SK-N-SH (cell line): ENCODE results near the gene ERICH3. TPM values are rescaled to one million over a fixed set of nuclear protein-coding genes. Genes with fewer than 3 reads are reported as not detected.

ENCODE experiments used
- CTCF ChIA-PET: fragments of 300-600, 350-600 bp; formaldehyde crosslinking; extraction: SDS; loops from one replicate; lab custom pipeline; 2021; lab: Yijun Ruan, JAX
- POLR2A ChIA-PET: fragments of 350-600 bp; sonication (Branson Sonifier 250); formaldehyde crosslinking; extraction: SDS; loops from one replicate; lab custom pipeline; 2020; ENCODE audit warnings: antibody characterized with exemption, inconsistent platforms; lab: Yijun Ruan, JAX
- DNase-seq: peaks from one replicate; pipeline ENCODE4 v3.0.0; 2012
- H2AFZ ChIP-seq: fragments of 200-600 bp; sonication (generic); 2 replicates; pipeline ENCODE4 v1.8.1; 2016; ENCODE audit warnings: antibody characterized with exemption, mild to moderate bottlenecking, low read depth
- H3F3A ChIP-seq: fragments of 200-600 bp; sonication (generic); replicated peaks from 2 replicates; pipeline ENCODE3; 2016; ENCODE audit warnings: antibody characterized with exemption, mild to moderate bottlenecking; ENCODE audit not compliant: insufficient read depth
- H3K27ac ChIP-seq, 2 experiments: fragments of 200-500 bp in 1 of 2; fragments of 200-600 bp in 1 of 2; sonication (Bioruptor generic) in 1 of 2; sonication (generic), shearing (Covaris generic) in 1 of 2; 2 replicates each; pipeline versions ENCODE4 v1.5.1 to v1.6.1; 2014 to 2016; ENCODE audit warnings: low read depth in 2 of 2, inconsistent platforms in 1 of 2, low read length in 1 of 2, mild to moderate bottlenecking in 1 of 2, mixed read lengths in 1 of 2
- H3K27me3 ChIP-seq: fragments of 200-600 bp; sonication (generic), shearing (Covaris generic); 2 replicates; pipeline ENCODE4 v1.6.1; 2016; ENCODE audit warnings: mixed run types; ENCODE audit not compliant: insufficient read depth
- H3K36me3 ChIP-seq, 2 experiments: fragments of 200-500 bp in 1 of 2; fragments of 200-600 bp in 1 of 2; sonication (Bioruptor generic) in 1 of 2; sonication (generic) in 1 of 2; replicated peaks in 1 of 2; 2 replicates each; pipeline versions ENCODE3 to v1.5.1; 2014 to 2016; ENCODE audit warnings: low read length in 1 of 2, mild to moderate bottlenecking in 1 of 2; ENCODE audit not compliant: insufficient read depth in 2 of 2, control insufficient read depth in 1 of 2
- H3K4me1 ChIP-seq, 2 experiments: fragments of 200-500 bp in 1 of 2; fragments of 200-600 bp in 1 of 2; sonication (Bioruptor generic) in 1 of 2; sonication (generic), shearing (Covaris generic) in 1 of 2; 2 replicates each; pipeline versions ENCODE4 v1.5.1 to v1.6.1; 2014 to 2016; ENCODE audit warnings: low read depth in 1 of 2, low read length in 1 of 2, mixed run types in 1 of 2; ENCODE audit not compliant: insufficient read depth in 2 of 2, control insufficient read depth in 1 of 2
- H3K4me2 ChIP-seq: fragments of 200-600 bp; sonication (generic), shearing (Covaris generic); 2 replicates; pipeline ENCODE4 v1.6.1; 2017; ENCODE audit warnings: mixed run types
- H3K4me3 ChIP-seq, 2 experiments: fragments of 200-500 bp in 1 of 2; fragments of 200-600 bp in 1 of 2; sonication (Bioruptor generic) in 1 of 2; sonication (generic), shearing (Covaris generic) in 1 of 2; 2 replicates each; pipeline versions ENCODE4 v1.5.1 to v1.8.1; 2014 to 2016; ENCODE audit warnings: low read depth in 2 of 2, inconsistent platforms in 1 of 2, low read length in 1 of 2, mild to moderate bottlenecking in 1 of 2, mixed read lengths in 1 of 2, moderate library complexity in 1 of 2
- H3K79me2 ChIP-seq: fragments of 200-600 bp; sonication (generic); 2 replicates; pipeline ENCODE4 v1.8.1; 2017; ENCODE audit warnings: mild to moderate bottlenecking; ENCODE audit not compliant: insufficient read depth
- H3K9ac ChIP-seq: fragments of 200-600 bp; sonication (generic); 2 replicates; pipeline ENCODE4 v1.6.1; 2017; ENCODE audit warnings: mixed run types
- H3K9me2 ChIP-seq: fragments of 200-600 bp; sonication (generic); 2 replicates; pipeline ENCODE4 v1.6.1; 2017; ENCODE audit warnings: mixed run types
- H3K9me3 ChIP-seq: fragments of 200-600 bp; sonication (generic); 2 replicates; pipeline ENCODE4 v1.6.1; 2017; ENCODE audit warnings: mixed run types, mild to moderate bottlenecking, moderate library complexity
- H4K20me1 ChIP-seq: fragments of 200-600 bp; sonication (generic); 2 replicates; pipeline ENCODE4 v1.6.1; 2017; ENCODE audit warnings: mild to moderate bottlenecking, mixed run types; ENCODE audit not compliant: insufficient read depth
- EP300 ChIP-seq, 2 experiments: IDR thresholded peaks; 2 replicates each; pipeline versions ENCODE4 v1.4.0 to v1.6.1; 2012; ENCODE audit warnings: borderline replicate concordance in 1 of 2, low read depth in 1 of 2, low read length in 1 of 2
- FOXJ3 ChIP-seq: sonication (generic); formaldehyde crosslinking; IDR thresholded peaks from 2 replicates; pipeline ENCODE4 v1.5.1; 2020; ENCODE audit warnings: mild to moderate bottlenecking, missing genetic modification reagents
- GABPA ChIP-seq: IDR thresholded peaks from 2 replicates; pipeline ENCODE4 v1.4.0; 2012; ENCODE audit warnings: low read depth, mild to moderate bottlenecking
- MEF2A ChIP-seq: IDR thresholded peaks from 2 replicates; pipeline ENCODE4 v1.4.0; 2012; ENCODE audit warnings: low read depth, borderline replicate concordance
- POLR2AphosphoS5 ChIP-seq: IDR thresholded peaks from 2 replicates; pipeline ENCODE4 v1.6.1; 2012; ENCODE audit warnings: low read depth, low read length
- RCOR1 ChIP-seq: fragments of 150-350 bp; IDR thresholded peaks from 2 replicates; pipeline ENCODE4 v1.6.1; 2017; ENCODE audit warnings: antibody characterized with exemption, low read length
- RXRA ChIP-seq: IDR thresholded peaks from 2 replicates; pipeline ENCODE4 v1.4.0; 2012; ENCODE audit warnings: low read depth, mild to moderate bottlenecking, borderline replicate concordance
- SIN3A ChIP-seq: IDR thresholded peaks from 2 replicates; pipeline ENCODE4 v1.6.1; 2012; ENCODE audit warnings: low read depth, mild to moderate bottlenecking, low read length, moderate library complexity, borderline replicate concordance
- USF1 ChIP-seq: IDR thresholded peaks from 2 replicates; pipeline ENCODE4 v1.4.0; 2012; ENCODE audit warnings: low read depth, borderline replicate concordance
- USF2 ChIP-seq: fragments of 150-350 bp; IDR thresholded peaks from 2 replicates; pipeline ENCODE4 v1.6.1; 2017; ENCODE audit warnings: antibody characterized with exemption, low read length, low read depth, borderline replicate concordance
- ZBTB33 ChIP-seq: IDR thresholded peaks from 2 replicates; pipeline ENCODE4 v1.4.0; 2012; ENCODE audit warnings: low read depth, borderline replicate concordance
- WGBS: methylation state at CpG from one replicate; pipeline ENCODE4 v1.1.6; 2017; ENCODE audit warnings: low lambda C conversion rate; 5-methylcytosine and 5-hydroxymethylcytosine counted together
- polyA plus RNA-seq, 3 experiments: library from polyadenylated mRNA; depleted of rRNA; stranded (reverse); fragments of >200 nt; gene quantifications; 2 replicates each; pipeline ENCODE4 v1.2.3, GENCODE V29; 2012

Gene ERICH3
- polyA plus RNA-seq, 1 of the 3 experiments (the other 2 are of a cell fraction): not detected

GRCh38 chr1:74716822-74717221 lies 43.2 kb upstream of the ERICH3 start:
- Histone ChIP-seq H3K4me1 (no peaks in the 10 kb centered on the region; a peak in 1 of 4 replicates), H3K9me3 (no peaks in the 10 kb centered on the region), H3K4me2 (no peak overlapping the region), H3F3A (peaks cover 3% of the 10 kb centered on the region), H3K4me3 (no peak overlapping the region), H4K20me1 (no peaks in the 10 kb centered on the region), H3K79me2 (no peaks in the 10 kb centered on the region), H2AFZ (no peak overlapping the region), H3K27ac (no peak overlapping the region), H3K9me2 (no peaks in the 10 kb centered on the region), H3K36me3 (peaks cover 49 to 57% of the 10 kb centered on the region in 2 experiments), H3K9ac (no peak overlapping the region), H3K27me3 (no peaks in the 10 kb centered on the region)
- ChIA-PET CTCF (interaction anchor here (1.0 kb wide), 1 partner anchor 17 kb away, joined by 4 read pairs; no protein-coding TSS in a partner anchor), POLR2A (no interaction called here)
- DNase-seq: no peak
- WGBS: 94% methylated on average over 1 of the region's 1 CpG
- TF ChIP-seq EP300 (IDR thresholded peaks at IDR 0.05; ENCODE audit: borderline replicate concordance in 1 of 2, low read depth in 1 of 2, low read length in 1 of 2) (no peak), FOXJ3 (CRISPR knock-in tag) (no peak), GABPA (no peak), POLR2AphosphoS5 (no peak), RCOR1 (no peak)

GRCh38 chr1:74715806-74716205 lies 42.2 kb upstream of the ERICH3 start:
- no peak for DNase-seq
- Histone ChIP-seq H3K27ac (no peak overlapping the region), H3K9me2 (no peaks in the 10 kb centered on the region), H2AFZ (no peak overlapping the region), H3K79me2 (no peaks in the 10 kb centered on the region), H3K27me3 (no peaks in the 10 kb centered on the region), H3K9ac (no peak overlapping the region), H3K9me3 (no peaks in the 10 kb centered on the region), H3K36me3 (peaks cover 46 to 48% of the 10 kb centered on the region in 2 experiments)
- WGBS: 65% methylated on average over 6 of the region's 6 CpGs
- CTCF ChIA-PET: no interaction called here
- TF ChIP-seq ZBTB33 (no peak), RXRA (no peak), SIN3A (no peak), MEF2A (no peak), USF2 (no peak), USF1 (no peak), FOXJ3 (CRISPR knock-in tag) (no peak)
- TF ChIP-seq, all 33 proteins: peak for 0
- Histone ChIP-seq H3K4me3 (no peak overlapping the region), H4K20me1 (no peaks in the 10 kb centered on the region), H3K4me2 (no peak overlapping the region), H3K4me1 (no peaks in the 10 kb centered on the region; a peak in 1 of 4 replicates), H3F3A (peaks cover 3% of the 10 kb centered on the region)
- POLR2A ChIA-PET: no interaction called here
